HG02970 (cell line): ENCODE data around the gene CASP2.
"Not testable (repeated sequence)": the region's sequence is repeated elsewhere in the genome, so short reads cannot be mapped to it uniquely, and the experiment has no call there.

Experiments
- ATAC-seq: cut with Tn5 transposase; IDR thresholded peaks from one replicate; pipeline ENCODE4 v1.9.1; 2021; ENCODE audit warnings: mild to moderate bottlenecking, moderate library complexity, moderate number of reproducible peaks; ENCODE audit not compliant: unreplicated experiment, low FRiP score

The CASP2 gene

DNA sequence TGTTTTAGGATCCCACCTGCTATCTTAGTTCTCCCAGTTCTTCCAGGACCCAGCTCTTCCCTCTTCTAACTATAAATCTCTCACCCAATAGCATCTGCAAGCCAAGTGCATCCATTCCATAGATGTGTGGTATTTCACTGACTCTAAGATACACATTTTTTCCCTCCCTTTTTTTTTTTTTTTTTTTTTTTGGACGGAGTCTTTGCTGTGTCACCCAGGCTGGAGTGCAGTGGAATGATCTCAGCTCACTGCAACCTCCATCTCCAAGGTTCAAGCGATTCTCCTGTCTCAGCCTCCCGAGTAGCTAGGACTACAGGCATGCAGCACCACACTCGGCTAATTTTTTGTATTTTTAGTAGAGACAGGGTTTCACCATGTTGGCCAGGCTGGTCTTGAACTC, 1.7 kb downstream of the CASP2 start:
- not testable (repeated sequence) for ATAC-seq

- no peak for ATAC-seq
Observed at GRCh38 chr7:143290293-143290692, 2.1 kb downstream of the CASP2 start.

- ATAC-seq = no peak
Observed at GRCh38 chr7:143292876-143293275, 4.7 kb downstream of the CASP2 start.

DNA sequence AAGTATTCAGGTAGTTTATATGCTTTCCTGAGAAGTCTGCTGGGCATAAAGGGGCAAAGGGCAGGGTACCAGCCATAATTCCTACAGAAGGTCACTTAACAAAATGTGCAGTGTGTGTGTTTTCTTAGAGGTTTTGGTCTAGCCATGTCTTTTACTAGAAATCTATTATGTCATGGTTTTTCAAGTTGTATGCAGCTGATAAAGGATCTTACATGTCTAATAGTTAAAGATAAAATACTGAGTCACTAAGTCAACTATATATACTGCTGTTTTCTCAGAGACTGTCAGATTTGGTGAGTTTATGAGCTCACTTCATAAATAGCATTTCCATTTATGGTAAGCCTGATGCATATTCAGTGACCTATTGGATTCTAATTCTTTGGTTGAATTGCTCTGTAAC, 7.7 kb downstream of the CASP2 start:
- no peak for ATAC-seq

GRCh38 chr7:143296686-143297085, 8.5 kb downstream of the CASP2 start:
- no peak for ATAC-seq

DNA sequence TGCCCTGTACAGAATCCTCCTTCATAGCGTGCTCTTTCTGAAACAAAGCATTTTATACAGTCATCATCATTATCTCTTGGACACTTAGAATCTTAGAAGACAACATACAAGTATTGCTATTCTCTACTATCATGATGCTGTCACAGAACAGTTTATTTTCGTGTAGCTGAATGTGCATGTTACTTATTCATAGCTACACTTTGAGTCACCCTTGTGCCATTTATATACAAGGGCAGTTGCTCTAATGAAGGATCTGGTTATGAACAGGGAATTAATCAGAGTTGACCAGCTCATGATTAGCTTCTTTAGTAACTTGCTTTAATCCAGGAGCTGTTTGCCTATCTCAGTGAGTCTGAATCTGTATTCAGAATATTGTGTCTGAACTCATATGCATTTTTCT, 11.2 kb downstream of the CASP2 start:
- no peak for ATAC-seq

DNA sequence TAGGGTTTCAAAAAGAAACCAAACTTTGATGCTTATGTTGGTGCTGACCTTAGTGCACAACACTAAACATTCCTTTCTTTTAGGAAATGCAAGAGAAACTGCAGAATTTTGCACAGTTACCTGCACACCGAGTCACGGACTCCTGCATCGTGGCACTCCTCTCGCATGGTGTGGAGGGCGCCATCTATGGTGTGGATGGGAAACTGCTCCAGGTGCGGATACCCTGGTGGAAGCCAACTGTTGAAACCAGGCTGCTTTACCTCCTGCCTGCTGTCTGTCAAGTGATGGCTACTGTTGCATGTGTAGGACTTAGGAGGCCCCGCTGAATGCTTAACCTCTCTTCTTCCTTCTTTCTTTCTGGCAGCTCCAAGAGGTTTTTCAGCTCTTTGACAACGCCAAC, 11.7 kb downstream of the CASP2 start:
- ATAC-seq = no peak

DNA sequence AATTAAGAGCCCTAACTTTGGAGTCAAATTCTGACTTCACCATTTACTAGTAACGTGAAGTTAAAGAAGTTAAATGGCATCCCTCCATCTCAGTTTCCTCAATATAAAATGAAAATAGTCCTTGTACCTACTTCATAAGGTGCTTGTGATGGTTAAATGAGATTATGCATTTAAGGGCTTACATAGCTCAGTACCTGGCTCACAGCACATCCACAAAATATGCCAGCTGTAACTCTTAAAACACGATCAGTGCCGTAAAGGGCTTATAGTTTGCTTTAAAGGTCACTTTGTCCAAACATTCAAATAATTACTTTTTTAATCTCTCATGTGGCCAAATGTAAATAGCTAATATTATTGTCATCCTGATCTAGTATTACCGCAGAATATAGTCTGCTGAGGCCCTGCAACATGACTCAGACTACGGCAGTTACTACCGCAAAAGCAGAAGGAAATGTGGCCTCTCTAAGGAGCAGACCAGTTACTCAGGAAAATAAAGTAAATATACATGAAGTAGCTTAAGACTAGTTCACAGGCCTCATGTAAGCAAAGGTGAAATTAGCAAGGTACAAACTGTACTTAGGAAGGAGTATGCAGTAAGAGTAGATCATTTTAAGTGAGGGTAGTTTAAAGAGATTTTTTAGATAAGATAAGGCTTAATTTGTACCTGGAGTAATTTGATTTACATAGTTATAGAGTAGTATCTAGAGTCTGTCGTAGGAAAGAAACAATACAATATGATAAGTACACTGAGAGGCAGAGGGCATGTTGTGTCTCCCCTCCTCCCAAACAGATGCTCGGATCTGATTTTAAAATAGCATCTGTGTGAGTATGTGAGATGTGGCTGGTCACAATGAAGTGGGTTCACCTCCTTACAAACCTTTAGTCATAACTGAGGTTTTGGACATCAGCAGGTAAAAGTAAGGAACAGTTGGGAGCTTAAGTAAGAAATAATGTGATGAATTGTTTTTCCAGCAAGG, 13.1 kb downstream of the CASP2 start:
- ATAC-seq = no peak

GRCh38 chr7:143303733-143304132, 15.6 kb downstream of the CASP2 start:
- ATAC-seq = no peak

GRCh38 chr7:143304938-143305337, 16.8 kb downstream of the CASP2 start:
- ATAC-seq = no peak

DNA sequence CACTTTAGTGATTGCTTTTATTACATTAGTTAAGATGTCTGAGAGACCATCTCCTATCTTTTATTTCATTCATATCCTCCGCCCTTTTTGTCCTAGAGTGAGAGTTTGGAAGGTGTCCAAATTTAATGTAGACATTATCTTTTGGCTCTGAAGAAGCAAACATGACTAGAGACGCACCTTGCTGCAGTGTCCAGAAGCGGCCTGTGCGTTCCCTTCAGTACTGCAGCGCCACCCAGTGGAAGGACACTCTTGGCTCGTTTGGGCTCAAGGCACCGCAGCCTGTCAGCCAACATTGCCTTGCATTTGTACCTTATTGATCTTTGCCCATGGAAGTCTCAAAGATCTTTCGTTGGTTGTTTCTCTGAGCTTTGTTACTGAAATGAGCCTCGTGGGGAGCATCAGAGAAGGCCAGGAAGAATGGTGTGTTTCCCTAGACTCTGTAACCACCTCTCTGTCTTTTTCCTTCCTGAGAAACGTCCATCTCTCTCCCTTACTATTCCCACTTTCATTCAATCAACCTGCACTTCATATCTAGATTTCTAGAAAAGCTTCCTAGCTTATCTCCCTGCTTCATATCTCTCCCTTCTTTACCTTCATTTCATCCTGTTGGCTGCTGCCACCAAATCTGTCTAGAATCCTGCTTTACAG, 17.4 kb downstream of the CASP2 start:
- ATAC-seq = no peak

- ATAC-seq = no peak
Observed at GRCh38 chr7:143308632-143309031, 20.5 kb downstream of the CASP2 start.

GRCh38 chr7:143314127-143314526, 26.0 kb downstream of the CASP2 start:
- ATAC-seq = no peak

- ATAC-seq = no peak
Observed at GRCh38 chr7:143315776-143316175, 27.6 kb downstream of the CASP2 start, which contains the start of gene CLCN1. CLCN1 (plus strand) TSS chr7:143316111; CDS start chr7:143316213, 102 bp downstream.

DNA sequence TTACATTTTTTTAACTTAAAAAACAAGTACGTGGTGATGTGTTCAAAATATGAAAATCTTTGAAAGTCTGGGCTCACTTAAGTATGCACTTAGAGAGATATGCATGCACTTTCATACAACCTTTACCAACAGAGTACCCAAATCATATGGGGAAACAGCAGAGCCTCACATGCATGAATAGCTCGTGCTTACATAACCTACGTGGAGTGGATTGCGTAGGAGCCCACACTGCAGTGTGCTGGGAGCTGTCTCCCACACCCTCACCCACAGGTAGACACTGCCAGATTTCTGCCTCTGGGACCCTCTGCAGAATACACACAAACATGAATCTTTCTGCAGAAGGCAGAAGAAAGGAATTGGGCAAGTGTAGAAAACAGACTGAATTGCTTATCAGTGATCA, 28.3 kb downstream of the CASP2 start:
- no peak for ATAC-seq

- no peak for ATAC-seq
Observed at GRCh38 chr7:143318661-143319060, 30.5 kb downstream of the CASP2 start.

GRCh38 chr7:143320620-143321019, 32.5 kb downstream of the CASP2 start:
- ATAC-seq = no peak

- no peak for ATAC-seq
Observed at GRCh38 chr7:143321242-143321641, 33.1 kb downstream of the CASP2 start.

GRCh38 chr7:143321734-143322133, 33.6 kb downstream of the CASP2 start:
- ATAC-seq = no peak

- no peak for ATAC-seq
Observed at GRCh38 chr7:143322760-143323633, 34.8 kb downstream of the CASP2 start.

GRCh38 chr7:143323653-143324052, 35.5 kb downstream of the CASP2 start:
- no peak for ATAC-seq
